MM.1S (cell line): ENCODE measurements around the gene HGS.

Experiments used
- CTCF ChIP-seq: fragments of 300-600 bp; sonication (generic); IDR thresholded peaks from 2 replicates; pipeline ENCODE4 v1.5.1; 2016; ENCODE audit warnings: antibody characterized with exemption, low read length, mixed read lengths
- EZH2 ChIP-seq: fragments of 300-600 bp; sonication (generic); optimal IDR thresholded peaks from 2 replicates; pipeline ENCODE3; 2017; ENCODE audit warnings: low read depth, mild to moderate bottlenecking, antibody characterized with exemption, low read length, mixed read lengths
- EZH2phosphoT487 ChIP-seq: fragments of 300-600 bp; sonication (generic); IDR thresholded peaks from 2 replicates; pipeline ENCODE4 v1.6.1; 2018; ENCODE audit warnings: antibody characterized with exemption, low read length

GRCh38 chr17:81722184-81723120 lies 38.6 kb downstream of the HGS start:
- TF ChIP-seq CTCF (no peak), EZH2 (no peak), EZH2phosphoT487 (no peak)
